Stimulated activated naive CD4-positive, alpha-beta T cell treated with Interleukin-2 at 50 U/mL for 16 hours (primary cell): Measurements from ENCODE around the gene KLF14.
"Not testable (repeated sequence)": the region's sequence is repeated elsewhere in the genome, so short reads cannot be mapped to it uniquely, and the experiment has no call there.

Source experiments
- DNase-seq: peaks from one replicate; lab custom pipeline; 2025; lab: John Stamatoyannopoulos, UW

Gene KLF14

GRCh38 chr7:130733931-130734814, at the start of gene KLF14:
KLF14 (minus strand) TSS chr7:130734207; CDS start chr7:130734033, 174 bp downstream.
- DNase-seq, result peak; percentile 26

DNA sequence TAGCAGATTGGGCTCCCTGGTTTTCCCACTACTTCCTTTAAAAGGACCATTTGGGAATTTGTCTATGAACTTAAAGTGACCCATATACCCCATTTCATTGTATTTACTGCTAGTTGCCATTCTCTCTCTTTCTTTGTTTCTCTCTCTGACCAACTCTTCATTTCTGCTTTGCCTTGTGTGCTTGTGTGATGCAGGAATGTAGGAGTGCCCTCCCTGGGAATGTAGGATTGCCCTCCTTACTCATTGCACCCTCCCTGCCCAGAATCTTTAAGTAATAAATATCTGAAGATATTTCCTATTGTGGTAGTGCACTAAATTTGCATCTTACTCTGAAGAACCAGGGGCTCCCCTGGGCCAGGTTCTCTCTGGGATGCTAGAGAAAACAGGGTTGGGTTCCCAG, 47.3 kb upstream of the KLF14 start:
- no peak for DNase-seq

DNA sequence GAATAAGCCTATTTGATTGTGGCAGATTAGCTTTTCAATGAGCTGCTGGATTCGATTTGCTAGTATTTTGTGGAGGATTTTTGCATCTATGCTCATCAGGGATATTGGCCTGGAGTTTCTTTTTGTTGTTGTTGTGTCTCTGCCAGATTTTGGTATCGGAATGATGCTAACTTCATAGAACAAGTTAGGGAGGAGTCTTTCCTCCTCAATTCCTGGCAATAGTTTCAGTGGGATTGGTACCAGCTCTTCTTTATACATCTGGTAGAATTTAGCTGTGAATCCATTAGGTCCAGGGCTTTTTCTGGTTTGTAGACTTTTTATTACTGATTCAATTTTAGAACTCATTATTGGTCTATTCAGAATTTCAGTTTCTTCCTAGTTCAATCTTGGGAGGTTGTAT, 43.4 kb upstream of the KLF14 start:
- no peak for DNase-seq

- not testable (repeated sequence) for DNase-seq
Measured at GRCh38 chr7:130772456-130772855, 38.4 kb upstream of the KLF14 start.

GRCh38 chr7:130768854-130769253, 34.8 kb upstream of the KLF14 start:
- no peak for DNase-seq

- not testable (repeated sequence) for DNase-seq
Measured at GRCh38 chr7:130764569-130764968, 30.6 kb upstream of the KLF14 start.

DNA sequence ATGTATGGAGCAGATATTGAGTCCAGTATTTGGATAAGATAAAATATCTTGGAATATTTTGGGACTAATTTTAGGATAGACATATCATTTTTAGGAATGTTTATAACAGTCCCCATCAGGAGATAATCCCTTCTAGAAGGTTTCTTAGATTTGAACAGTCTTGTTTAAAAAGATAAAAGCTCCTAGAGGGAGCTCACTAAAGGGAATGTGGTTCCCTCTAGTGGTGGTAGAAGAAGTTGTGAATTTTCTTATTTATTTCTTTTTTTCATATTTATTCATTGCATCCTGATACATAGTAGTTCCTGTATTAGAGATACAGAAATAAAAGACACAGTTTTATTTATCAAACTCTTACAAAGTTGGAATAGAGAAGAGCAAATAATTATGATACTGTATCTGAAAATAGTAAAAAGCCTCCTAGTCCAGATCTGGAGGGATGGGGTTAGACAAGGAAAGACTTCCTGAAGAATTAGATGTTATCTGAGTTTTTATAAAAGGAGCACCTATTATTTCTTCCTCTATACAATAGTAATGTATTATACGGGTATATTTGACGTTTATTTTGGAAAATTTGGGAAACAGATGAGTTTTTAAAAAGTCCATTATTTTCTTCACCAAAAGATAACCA, 24.5 kb upstream of the KLF14 start:
- no peak for DNase-seq

- DNase-seq, result no peak
Measured at GRCh38 chr7:130756316-130756715, 22.3 kb upstream of the KLF14 start.

- DNase-seq, result no peak
Measured at GRCh38 chr7:130752424-130752823, 18.4 kb upstream of the KLF14 start.

DNA sequence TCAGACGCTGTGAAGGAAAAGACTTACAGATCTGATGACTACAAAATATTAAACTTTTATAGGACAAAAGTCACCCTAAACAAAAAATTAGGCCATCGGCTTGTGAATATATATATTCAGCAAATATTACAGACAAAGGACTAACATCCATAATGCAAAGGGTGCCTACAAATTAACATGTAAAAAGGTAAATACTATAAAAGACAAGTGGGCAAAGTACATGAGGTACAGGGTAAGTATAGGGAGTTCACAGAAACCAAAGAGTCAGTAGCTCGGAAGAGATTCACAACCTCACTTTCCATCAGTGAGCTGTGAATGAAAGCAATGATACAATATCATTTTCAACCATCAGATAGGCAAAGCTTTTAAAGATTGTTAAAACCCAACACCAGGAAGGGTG, 16.7 kb upstream of the KLF14 start:
- no peak for DNase-seq

- DNase-seq, result no peak
Measured at GRCh38 chr7:130748531-130749389, 14.8 kb upstream of the KLF14 start.

GRCh38 chr7:130741331-130741995, 7.5 kb upstream of the KLF14 start:
- no peak for DNase-seq

GRCh38 chr7:130740606-130741005, 6.6 kb upstream of the KLF14 start:
- no peak for DNase-seq

DNA sequence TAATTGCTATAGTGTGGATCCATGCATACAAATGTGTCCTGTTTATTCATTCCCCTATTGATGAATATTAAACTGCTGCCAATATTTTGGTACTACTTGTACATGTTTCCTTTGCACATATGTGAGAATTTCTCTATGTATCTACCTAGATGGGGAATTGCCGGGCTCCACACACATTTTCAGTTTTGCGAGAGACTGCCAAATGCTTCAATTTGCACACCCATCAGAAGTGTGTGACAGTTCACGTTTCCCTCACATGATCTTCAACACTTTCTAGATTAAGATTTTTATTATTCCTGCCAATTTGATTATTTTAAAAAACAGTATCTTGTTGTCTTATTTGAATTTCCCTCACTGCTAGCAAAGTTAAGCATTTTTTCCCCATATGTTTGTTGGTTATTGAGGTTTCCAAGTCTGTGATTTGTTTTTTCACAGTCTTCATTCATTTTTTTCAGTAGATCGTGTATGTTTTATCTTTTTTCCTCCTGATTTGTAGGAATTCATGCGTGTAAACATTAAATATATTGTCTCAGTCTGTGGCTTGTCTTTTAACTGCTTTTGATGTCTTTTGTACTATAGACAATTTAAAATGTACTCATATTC, 2.4 kb upstream of the KLF14 start:
- DNase-seq, result no peak

DNA sequence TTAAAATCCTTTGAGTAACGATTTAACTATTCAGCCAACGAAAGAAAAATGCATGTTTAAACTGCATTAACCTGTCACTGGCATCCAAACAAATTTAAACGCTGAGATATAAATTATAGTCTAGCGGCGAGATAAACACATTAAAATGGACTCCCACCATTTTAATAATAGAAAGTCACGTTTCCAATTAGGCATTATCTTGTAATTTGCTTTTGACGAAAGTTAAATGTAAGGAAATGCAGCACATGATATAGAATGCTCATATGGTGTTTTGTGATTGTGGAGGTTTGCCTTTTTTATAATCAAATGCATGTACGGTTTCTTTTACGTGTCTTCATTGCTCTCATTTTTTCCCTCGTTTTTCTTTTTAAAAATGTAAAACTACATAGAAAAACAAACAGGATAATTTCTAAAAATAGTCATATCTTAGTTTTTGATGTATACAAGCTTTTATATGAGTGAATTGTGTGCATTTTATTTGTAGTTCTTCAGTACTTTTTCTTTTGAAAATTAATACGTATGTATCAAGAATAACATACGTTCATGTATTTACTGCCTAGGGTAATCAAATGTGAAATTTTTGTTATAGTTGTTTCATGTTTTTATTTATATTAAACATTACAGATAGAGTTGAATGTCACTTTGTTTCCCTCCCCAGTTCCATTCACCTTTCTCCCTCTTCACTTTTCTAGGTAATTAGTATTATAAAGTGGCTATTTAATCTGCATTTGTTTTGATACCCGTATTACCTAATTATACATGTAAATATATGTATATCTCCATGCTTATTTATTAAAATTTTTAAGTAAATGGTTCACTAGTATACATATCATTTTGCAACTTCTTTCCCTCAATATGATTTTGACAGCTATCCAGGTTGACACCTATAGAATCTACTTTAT, 1.1 kb upstream of the KLF14 start:
- DNase-seq, result no peak

GRCh38 chr7:130732980-130733930, 752 bp downstream of the KLF14 start:
- DNase-seq, result no peak

GRCh38 chr7:130723784-130724183, 10.2 kb downstream of the KLF14 start:
- DNase-seq, result no peak

GRCh38 chr7:130721486-130722277, 12.3 kb downstream of the KLF14 start:
- DNase-seq, result no peak
